OCI-LY7 (cell line): ENCODE results near the gene SMAD4. TPM values are rescaled to one million over a fixed set of nuclear protein-coding genes. Genes with fewer than 3 reads are reported as not detected.

ENCODE experiments used
- Bru-seq: library from RNA; stranded (reverse); fragments of 400-500 nt; gene quantifications from one replicate; lab custom pipeline; 2021; lab: Mats Ljungman, UMichigan
- BruChase-seq, 2 experiments: library from RNA; stranded (reverse); fragments of 400-500 nt; gene quantifications; one replicate each; lab custom pipeline; 2021; lab: Mats Ljungman, UMichigan
- BruUV-seq: library from RNA; stranded (reverse); fragments of 400-500 nt; replicated peaks from 2 replicates; lab custom pipeline; 2021; lab: Mats Ljungman, UMichigan
- CTCF ChIA-PET: fragments of 300-600 bp; sonication (Branson Sonifier 250); formaldehyde crosslinking; loops from one replicate; lab custom pipeline; 2022; ENCODE audit warnings: antibody characterized with exemption; ENCODE audit not compliant: unreplicated experiment; lab: Charles Lee
- POLR2A ChIA-PET: fragments of 300-600 bp; sonication (Branson Sonifier 250); formaldehyde crosslinking; loops from one replicate; lab custom pipeline; 2022; ENCODE audit warnings: antibody characterized with exemption; lab: Charles Lee
- DNase-seq: peaks from one replicate; pipeline ENCODE4 v3.0.0-alpha.2; 2015; ENCODE audit warnings: low spot score
- H2AFZ ChIP-seq: fragments of 200-600 bp; sonication (generic), shearing (Covaris generic); 2 replicates; pipeline ENCODE4 v1.6.1; 2014; ENCODE audit warnings: mild to moderate bottlenecking, antibody characterized with exemption, low read length, moderate library complexity
- H3K27ac ChIP-seq: fragments of 200-600 bp; sonication (generic); 2 replicates; pipeline ENCODE4 v1.5.1; 2014; ENCODE audit warnings: mixed run types, low read depth, mild to moderate bottlenecking, moderate library complexity, low read length, inconsistent platforms; ENCODE audit not compliant: poor library complexity, severe bottlenecking
- H3K36me3 ChIP-seq: fragments of 200-600 bp; sonication (generic); 2 replicates; pipeline ENCODE4 v1.6.1; 2014; ENCODE audit warnings: mild to moderate bottlenecking, antibody characterized with exemption, low read length, moderate library complexity, mixed read lengths; ENCODE audit not compliant: insufficient read depth
- H3K4me1 ChIP-seq: fragments of 200-600 bp; sonication (generic); 2 replicates; pipeline ENCODE4 v1.5.1; 2014; ENCODE audit warnings: mild to moderate bottlenecking, low read length; ENCODE audit not compliant: insufficient read depth, poor library complexity, severe bottlenecking
- H3K4me2 ChIP-seq: fragments of 200-600 bp; sonication (generic); 2 replicates; pipeline ENCODE4 v1.6.1; 2014; ENCODE audit warnings: mild to moderate bottlenecking, low read length
- H3K4me3 ChIP-seq: fragments of 200-600 bp; sonication (generic); 2 replicates; pipeline ENCODE4 v1.5.1; 2014; ENCODE audit warnings: mild to moderate bottlenecking, low read depth, low read length; ENCODE audit not compliant: poor library complexity, severe bottlenecking
- H3K79me2 ChIP-seq: fragments of 200-600 bp; sonication (generic); 2 replicates; pipeline ENCODE4 v1.6.1; 2016; ENCODE audit warnings: low read depth, mild to moderate bottlenecking, low read length, moderate library complexity, mixed read lengths; ENCODE audit not compliant: insufficient read depth
- H3K9me2 ChIP-seq: fragments of 200-600 bp; sonication (generic); 2 replicates; pipeline ENCODE4 v1.6.1; 2016; ENCODE audit warnings: mild to moderate bottlenecking, low read length, mixed read lengths; ENCODE audit not compliant: insufficient read depth
- H3K9me3 ChIP-seq: fragments of 200-600 bp; sonication (generic); 2 replicates; pipeline ENCODE4 v1.6.1; 2014; ENCODE audit warnings: mild to moderate bottlenecking, mixed run types, low read length, mixed read lengths
- H4K20me1 ChIP-seq: fragments of 200-600 bp; sonication (generic); 2 replicates; pipeline ENCODE4 v1.6.1; 2014; ENCODE audit warnings: mild to moderate bottlenecking, antibody characterized with exemption, low read length, moderate library complexity, mixed read lengths; ENCODE audit not compliant: insufficient read depth
- EZH2phosphoT487 ChIP-seq: fragments of 200-600 bp; sonication (generic); IDR thresholded peaks from 2 replicates; pipeline ENCODE4 v1.6.1; 2018; ENCODE audit warnings: low read depth, borderline replicate concordance, mild to moderate bottlenecking, mixed run types, antibody characterized with exemption, low read length, moderate library complexity, mixed read lengths
- intact Hi-C: fragments of 100-400 bp; cut with micrococcal nuclease; formaldehyde crosslinking; loops from one replicate; pipeline ENCODE4 v1.10.0; 2022; ENCODE audit not compliant: unreplicated experiment
- long read RNA-seq: library from polyadenylated mRNA; stranded (forward); transcript quantifications from one replicate; pipeline ENCODE4 v2.0.0, GENCODE V29; 2022
- total RNA-seq, 2 experiments: library from RNA; depleted of rRNA in 1 of 2; stranded (reverse); fragments of >200 nt in 1 of 2; shearing (Covaris generic) in 1 of 2; gene quantifications; 2 replicates each; pipeline ENCODE4 v1.2.3, GENCODE V29; 2014 to 2022
- TF ChIP-seq, protein P1 (sequence below): fragments of 200-600 bp; sonication (generic); conservative IDR thresholded peaks from 2 replicates; pipeline ENCODE4 v1.5.1; 2014; ENCODE audit warnings: mild to moderate bottlenecking, antibody characterized with exemption, low read length, moderate library complexity, mixed read lengths

SMAD4 gene
- total RNA-seq (2014; rRNA removed; shearing (Covaris generic)) (28.1 and 44.7 TPM in 2 replicates), total RNA-seq (2022) (47.1 and 47.6 TPM in 2 replicates), Bru-seq, nascent RNA (percentile 78 among the genes with signal in this experiment), BruChase-seq, experiment 1, labeled RNA remaining after a 6-hour chase (percentile 62 among the genes with signal in this experiment), BruChase-seq, experiment 2, labeled RNA remaining after a 2-hour chase (percentile 85 among the genes with signal in this experiment)
- long read RNA-seq, full-length matches to known transcripts: 42 of 55 reads
- long read RNA-seq, partial matches to known transcripts: 2 of 55 reads
- long read RNA-seq, other reads (novel, unspliced or antisense): 11 of 55 reads

DNA sequence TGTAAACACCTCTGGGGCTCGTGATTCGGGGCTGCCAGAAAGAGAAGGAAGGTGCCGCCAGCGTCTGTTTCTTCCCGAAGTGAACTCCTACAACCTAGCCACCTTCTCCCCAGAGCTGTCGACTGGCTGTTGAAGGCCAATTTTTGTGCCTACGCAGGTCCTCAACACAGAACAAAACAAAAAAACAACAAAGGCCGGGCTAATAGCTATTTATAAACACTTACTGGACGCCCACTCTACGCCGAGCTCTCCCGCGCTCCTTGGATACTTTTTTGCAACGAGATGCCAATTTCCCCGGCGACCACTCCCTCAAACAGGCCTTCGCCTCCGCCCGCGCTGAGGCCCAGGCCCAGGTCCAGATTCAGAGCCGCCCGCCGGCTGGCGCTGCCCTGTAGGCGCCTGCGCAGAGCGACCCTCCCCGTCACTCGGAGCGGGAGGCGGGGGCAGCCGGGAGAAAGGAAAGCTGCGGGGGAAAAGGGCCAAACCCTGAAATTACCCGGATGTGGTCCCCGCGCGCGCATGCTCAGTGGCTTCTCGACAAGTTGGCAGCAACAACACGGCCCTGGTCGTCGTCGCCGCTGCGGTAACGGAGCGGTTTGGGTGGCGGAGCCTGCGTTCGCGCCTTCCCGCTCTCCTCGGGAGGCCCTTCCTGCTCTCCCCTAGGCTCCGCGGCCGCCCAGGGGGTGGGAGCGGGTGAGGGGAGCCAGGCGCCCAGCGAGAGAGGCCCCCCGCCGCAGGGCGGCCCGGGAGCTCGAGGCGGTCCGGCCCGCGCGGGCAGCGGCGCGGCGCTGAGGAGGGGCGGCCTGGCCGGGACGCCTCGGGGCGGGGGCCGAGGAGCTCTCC is at the start of gene SMAD4:
SMAD4 (plus strand) TSS at position 520 of the 843 bp plus-strand sequence. CDS start 16,834 bp downstream, outside the sequence.
- peak within 1 kb of the TSS; percentile 57 for H3K27ac ChIP-seq
- peak; percentile 85 for DNase-seq
- POLR2A ChIA-PET: interaction anchor here (0.7 to 1.8 kb wide), 5 partner anchors 11 to 138 kb away, joined by 3 to 4 read pairs (median 3); no protein-coding TSS in a partner anchor
- no peaks in the 10 kb centered on the region for H3K9me2 ChIP-seq
- peaks cover 57% of the 10 kb centered on the region for H3K79me2 ChIP-seq
- intact Hi-C loops: loop anchor here (2.0 to 10.0 kb wide), 3 partner anchors 63 to 165 kb away; partner anchors contain the start of genes ELAC1, ME2 and MEX3C
- TF ChIP-seq, protein P1, sequence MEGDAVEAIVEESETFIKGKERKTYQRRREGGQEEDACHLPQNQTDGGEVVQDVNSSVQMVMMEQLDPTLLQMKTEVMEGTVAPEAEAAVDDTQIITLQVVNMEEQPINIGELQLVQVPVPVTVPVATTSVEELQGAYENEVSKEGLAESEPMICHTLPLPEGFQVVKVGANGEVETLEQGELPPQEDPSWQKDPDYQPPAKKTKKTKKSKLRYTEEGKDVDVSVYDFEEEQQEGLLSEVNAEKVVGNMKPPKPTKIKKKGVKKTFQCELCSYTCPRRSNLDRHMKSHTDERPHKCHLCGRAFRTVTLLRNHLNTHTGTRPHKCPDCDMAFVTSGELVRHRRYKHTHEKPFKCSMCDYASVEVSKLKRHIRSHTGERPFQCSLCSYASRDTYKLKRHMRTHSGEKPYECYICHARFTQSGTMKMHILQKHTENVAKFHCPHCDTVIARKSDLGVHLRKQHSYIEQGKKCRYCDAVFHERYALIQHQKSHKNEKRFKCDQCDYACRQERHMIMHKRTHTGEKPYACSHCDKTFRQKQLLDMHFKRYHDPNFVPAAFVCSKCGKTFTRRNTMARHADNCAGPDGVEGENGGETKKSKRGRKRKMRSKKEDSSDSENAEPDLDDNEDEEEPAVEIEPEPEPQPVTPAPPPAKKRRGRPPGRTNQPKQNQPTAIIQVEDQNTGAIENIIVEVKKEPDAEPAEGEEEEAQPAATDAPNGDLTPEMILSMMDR: no peak
- TF ChIP-seq EZH2phosphoT487: no peak
- no TSS peak for BruUV-seq
- H4K20me1 ChIP-seq: peaks cover 20% of the 10 kb centered on the region
- peaks cover 14% of the 10 kb centered on the region for H3K4me1 ChIP-seq
- no peaks in the 10 kb centered on the region for H3K9me3 ChIP-seq
- peak within 1 kb of the TSS; percentile 89 for H3K4me2 ChIP-seq
- CTCF ChIA-PET: no interaction called here
- peak within 1 kb of the TSS; percentile 87 for H3K4me3 ChIP-seq
- peaks cover 21% of the 10 kb centered on the region for H3K36me3 ChIP-seq
- H2AFZ ChIP-seq: peak within 1 kb of the TSS; percentile 94

GRCh38 chr18:50981381-50981780 is 48.6 kb upstream of the SMAD4 start:
- H3K36me3 ChIP-seq: peaks cover 31% of the 10 kb centered on the region
- no peak overlapping the region for H3K27ac ChIP-seq
- H3K4me3 ChIP-seq: no peak overlapping the region
- intact Hi-C loops: no loop called here
- no peak for DNase-seq
- TF ChIP-seq, protein P1: no peak
- no peak for TF ChIP-seq EZH2phosphoT487
- H3K79me2 ChIP-seq: no peaks in the 10 kb centered on the region
- H2AFZ ChIP-seq: no peak overlapping the region
- no peak overlapping the region for H3K4me2 ChIP-seq
- no TSS peak for BruUV-seq
- H3K9me2 ChIP-seq: no peaks in the 10 kb centered on the region
- no peaks in the 10 kb centered on the region for H4K20me1 ChIP-seq
- POLR2A ChIA-PET: interaction anchor here (0.7 kb wide), 1 partner anchor 257 kb away, joined by 4 read pairs; no protein-coding TSS in a partner anchor
- H3K9me3 ChIP-seq: no peaks in the 10 kb centered on the region
- CTCF ChIA-PET: no interaction called here
- no peaks in the 10 kb centered on the region for H3K4me1 ChIP-seq
